A673 (cell line): ENCODE measurements around the gene DNTT. TPM values are rescaled to one million over a fixed set of nuclear protein-coding genes. Genes with fewer than 3 reads are reported as not detected.

Experiments
- BruUV-seq: library from RNA; stranded (reverse); fragments of 400-500 nt; replicated peaks from 2 replicates; lab custom pipeline; 2021; lab: Mats Ljungman, UMichigan
- CTCF ChIA-PET: fragments of 300-600 bp; sonication (Branson Sonifier 250); formaldehyde crosslinking; loops from one replicate; lab custom pipeline; 2022; ENCODE audit warnings: antibody characterized with exemption; lab: Charles Lee
- POLR2A ChIA-PET: fragments of 300-600 bp; sonication (Branson Sonifier 250); formaldehyde crosslinking; loops from one replicate; lab custom pipeline; 2022; ENCODE audit warnings: antibody characterized with exemption; ENCODE audit not compliant: low non-redundant PET; lab: Charles Lee
- DNase-seq: peaks from one replicate; pipeline ENCODE4 v3.0.0-alpha.2; 2015; ENCODE audit warnings: low spot score
- H3K27ac ChIP-seq: fragments of 200-600 bp; sonication (generic); 2 replicates; pipeline ENCODE4 v1.5.1; 2016; ENCODE audit warnings: mixed run types, low read depth, mild to moderate bottlenecking, mixed read lengths, antibody characterized with exemption, low read length; ENCODE audit not compliant: poor library complexity, severe bottlenecking
- H3K27me3 ChIP-seq: fragments of 200-600 bp; sonication (generic); replicated peaks from 2 replicates; pipeline ENCODE4 v1.6.1; 2017; ENCODE audit warnings: mixed run types, low read depth, mild to moderate bottlenecking, mixed read lengths, antibody characterized with exemption, low read length; ENCODE audit not compliant: insufficient read depth, poor library complexity
- H3K36me3 ChIP-seq: fragments of 200-600 bp; sonication (generic); 2 replicates; pipeline ENCODE4 v1.6.1; 2016; ENCODE audit warnings: mixed run types, mild to moderate bottlenecking, mixed read lengths, antibody characterized with exemption, low read length; ENCODE audit not compliant: insufficient read depth, poor library complexity, severe bottlenecking
- H3K4me1 ChIP-seq: fragments of 200-600 bp; sonication (generic); 2 replicates; pipeline ENCODE4 v1.6.1; 2017; ENCODE audit warnings: mixed run types, mild to moderate bottlenecking, mixed read lengths, antibody characterized with exemption, low read length; ENCODE audit not compliant: insufficient read depth, poor library complexity, severe bottlenecking
- H3K4me3 ChIP-seq: fragments of 200-600 bp; sonication (generic); 2 replicates; pipeline ENCODE4 v1.5.1; 2016; ENCODE audit warnings: low read depth, mixed run types, mild to moderate bottlenecking, mixed read lengths, low read length; ENCODE audit not compliant: poor library complexity, severe bottlenecking
- H3K9me3 ChIP-seq: fragments of 200-600 bp; sonication (generic); 2 replicates; pipeline ENCODE4 v1.6.1; 2016; ENCODE audit warnings: mixed run types, low read depth, mild to moderate bottlenecking, mixed read lengths, antibody characterized with exemption, low read length; ENCODE audit not compliant: poor library complexity, severe bottlenecking
- CTCF ChIP-seq: fragments of 300-800, 200-600 bp; sonication (generic); conservative IDR thresholded peaks from 2 replicates; pipeline ENCODE4 v1.5.1; 2017; ENCODE audit warnings: low read depth, mild to moderate bottlenecking, antibody characterized with exemption, low read length, moderate library complexity, mixed read lengths
- EZH2 ChIP-seq: fragments of 200-600 bp; sonication (generic); IDR thresholded peaks from 2 replicates; pipeline ENCODE4 v1.6.1; 2017; ENCODE audit warnings: borderline replicate concordance, low read depth, mild to moderate bottlenecking, mixed read lengths, antibody characterized with exemption, low read length; ENCODE audit not compliant: poor library complexity, severe bottlenecking
- intact Hi-C: fragments of 100-400 bp; cut with micrococcal nuclease; formaldehyde crosslinking; loops from one replicate; pipeline ENCODE4 v1.10.0; 2022; ENCODE audit not compliant: unreplicated experiment
- total RNA-seq: library from RNA; stranded (reverse); gene quantifications from 2 replicates; pipeline ENCODE4 v1.2.3, GENCODE V29; 2021

DNTT gene
- total RNA-seq, 1 experiment from 2014 or later = not detected

GRCh38 chr10:96270571-96270970, 33.7 kb upstream of the DNTT start:
- Histone ChIP-seq H3K4me3 (no peak overlapping the region), H3K9me3 (no peaks in the 10 kb centered on the region), H3K27ac (no peak overlapping the region), H3K36me3 (no peaks in the 10 kb centered on the region), H3K4me1 (no peaks in the 10 kb centered on the region), H3K27me3 (no peaks in the 10 kb centered on the region)
- CTCF ChIA-PET = interaction anchor here (1.1 kb wide), 1 partner anchor 64 kb away, joined by 5 read pairs; no protein-coding TSS in a partner anchor
- no peak for TF ChIP-seq EZH2
- TF ChIP-seq CTCF = no peak
- no TSS peak for BruUV-seq
- no peak for DNase-seq
- intact Hi-C loops = no loop called here
- POLR2A ChIA-PET = no interaction called here

GRCh38 chr10:96271016-96271815, 33.0 kb upstream of the DNTT start, which contains the start of gene BLNK:
Gene BLNK, minus strand, starts transcription at chr10:96271569. Its CDS starts 171 bp downstream, at chr10:96271398.
- H3K9me3 ChIP-seq = no peaks in the 10 kb centered on the region
- ChIA-PET CTCF (interaction anchor here (1.1 kb wide), 1 partner anchor 63 kb away, joined by 5 read pairs; no protein-coding TSS in a partner anchor), POLR2A (no interaction called here)
- BruUV-seq = no TSS peak
- intact Hi-C loops = no loop called here
- H3K27me3 ChIP-seq = no peaks in the 10 kb centered on the region
- no peak within 1 kb of the TSS for H3K27ac ChIP-seq
- H3K4me3 ChIP-seq = no peak within 1 kb of the TSS
- TF ChIP-seq CTCF = no peak
- no peak for TF ChIP-seq EZH2
- no peaks in the 10 kb centered on the region for H3K36me3 ChIP-seq
- no peaks in the 10 kb centered on the region for H3K4me1 ChIP-seq
- no peak for DNase-seq

GRCh38 chr10:96272316-96273280, 31.6 kb upstream of the DNTT start:
- no peak for TF ChIP-seq EZH2
- no peak for TF ChIP-seq CTCF
- POLR2A ChIA-PET = no interaction called here
- no peaks in the 10 kb centered on the region for H3K4me1 ChIP-seq
- H3K27ac ChIP-seq = no peak overlapping the region
- no peaks in the 10 kb centered on the region for H3K9me3 ChIP-seq
- CTCF ChIA-PET = no interaction called here
- intact Hi-C loops = no loop called here
- H3K27me3 ChIP-seq = no peaks in the 10 kb centered on the region
- no TSS peak for BruUV-seq
- no peak overlapping the region for H3K4me3 ChIP-seq
- DNase-seq = no peak
- no peaks in the 10 kb centered on the region for H3K36me3 ChIP-seq
